ENCODE data around the gene GUCA2A. TPM values are rescaled to one million over a fixed set of nuclear protein-coding genes. Genes with fewer than 3 reads are reported as not detected.
A peak's percentile ranks its signal among the peaks of the same experiment; 100 is the strongest.

Gene GUCA2A
- total RNA-seq, 1 donor from 2014 or later, result not detected

GRCh38 chr1:42168391-42168670 is 3.8 kb upstream of the GUCA2A start:
- Mint-ChIP-seq H3K9me3 (ENCODE audit: unreplicated experiment) (no peaks in the 10 kb centered on the region), H3K27me3 (ENCODE audit: low read depth, unreplicated experiment) (no peaks in the 10 kb centered on the region), H3K4me1 (ENCODE audit: low read depth, unreplicated experiment) (peaks cover 34% of the 10 kb centered on the region), H3K27ac (ENCODE audit: unreplicated experiment) (no peak overlapping the region), H3K36me3 (ENCODE audit: low read depth, unreplicated experiment) (peaks cover 4% of the 10 kb centered on the region), H3K4me3 (ENCODE audit: unreplicated experiment) (no peak overlapping the region)
- TF ChIP-seq EZH2 (IDR thresholded peaks at IDR 0.05; ENCODE audit: insufficient read depth, low read length) (no peak), CTCF (IDR thresholded peaks at IDR 0.05; ENCODE audit: insufficient read depth, low read depth, low read length) (no peak)
- Histone ChIP-seq H3K9ac (ENCODE audit: low read length) (no peak overlapping the region), H3K27ac (ENCODE audit: low read depth, low read length) (no peak overlapping the region), H3K36me3 (ENCODE audit: insufficient read depth, low read length) (no peaks in the 10 kb centered on the region), H3K4me3 (ENCODE audit: insufficient read depth, low read depth, low read length) (no peak overlapping the region), H3K79me2 (ENCODE audit: insufficient read depth, low read length) (no peaks in the 10 kb centered on the region), H2AFZ (ENCODE audit: low read depth, low read length) (no peak overlapping the region), H3K4me1 (ENCODE audit: insufficient read depth, low read length) (peaks cover 5% of the 10 kb centered on the region), H3K9me3 (ENCODE audit: insufficient read depth, low read depth, low read length) (no peaks in the 10 kb centered on the region), H3K4me2 (ENCODE audit: low read length) (no peak overlapping the region), H4K20me1 (ENCODE audit: insufficient read depth, low read length) (peaks cover 5% of the 10 kb centered on the region), H3K27me3 (ENCODE audit: insufficient read depth, low read length) (no peaks in the 10 kb centered on the region)
- no peak for FAIRE-seq
- DNase-seq (ENCODE audit: low read depth), result no peak

GRCh38 chr1:42167611-42168390 is 3.3 kb upstream of the GUCA2A start:
- no peak overlapping the region for H3K27ac Mint-ChIP-seq (ENCODE audit: unreplicated experiment)
- H3K4me1 Mint-ChIP-seq (ENCODE audit: low read depth, unreplicated experiment), result peaks cover 34% of the 10 kb centered on the region
- Histone ChIP-seq H3K27me3 (ENCODE audit: insufficient read depth, low read length) (no peaks in the 10 kb centered on the region), H3K9me3 (ENCODE audit: insufficient read depth, low read depth, low read length) (no peaks in the 10 kb centered on the region), H4K20me1 (ENCODE audit: insufficient read depth, low read length) (peaks cover under 1% of the 10 kb centered on the region), H3K27ac (ENCODE audit: low read depth, low read length) (no peak overlapping the region), H3K4me2 (ENCODE audit: low read length) (no peak overlapping the region), H2AFZ (ENCODE audit: low read depth, low read length) (no peak overlapping the region), H3K9ac (ENCODE audit: low read length) (no peak overlapping the region), H3K36me3 (ENCODE audit: insufficient read depth, low read length) (no peaks in the 10 kb centered on the region), H3K4me3 (ENCODE audit: insufficient read depth, low read depth, low read length) (no peak overlapping the region), H3K4me1 (ENCODE audit: insufficient read depth, low read length) (peaks cover 5% of the 10 kb centered on the region), H3K79me2 (ENCODE audit: insufficient read depth, low read length) (no peaks in the 10 kb centered on the region)
- H3K36me3 Mint-ChIP-seq (ENCODE audit: low read depth, unreplicated experiment), result peaks cover 4% of the 10 kb centered on the region
- H3K9me3 Mint-ChIP-seq (ENCODE audit: unreplicated experiment), result no peaks in the 10 kb centered on the region
- no peak for DNase-seq (ENCODE audit: low read depth)
- FAIRE-seq, result no peak
- H3K27me3 Mint-ChIP-seq (ENCODE audit: low read depth, unreplicated experiment), result no peaks in the 10 kb centered on the region
- no peak for TF ChIP-seq CTCF (IDR thresholded peaks at IDR 0.05; ENCODE audit: insufficient read depth, low read depth, low read length)
- no peak for TF ChIP-seq EZH2 (IDR thresholded peaks at IDR 0.05; ENCODE audit: insufficient read depth, low read length)
- no peak overlapping the region for H3K4me3 Mint-ChIP-seq (ENCODE audit: unreplicated experiment)

- no peak overlapping the region for H3K4me3 ChIP-seq (ENCODE audit: insufficient read depth, low read depth, low read length)
- no peak for FAIRE-seq
- peaks cover 5% of the 10 kb centered on the region for H3K4me1 ChIP-seq (ENCODE audit: insufficient read depth, low read length)
- no peak overlapping the region for H3K4me3 Mint-ChIP-seq (ENCODE audit: unreplicated experiment)
- no peak overlapping the region for H3K27ac ChIP-seq (ENCODE audit: low read depth, low read length)
- peaks cover 6% of the 10 kb centered on the region for H3K27me3 Mint-ChIP-seq (ENCODE audit: low read depth, unreplicated experiment)
- H3K9me3 Mint-ChIP-seq (ENCODE audit: unreplicated experiment), result peaks cover 11% of the 10 kb centered on the region
- no peak overlapping the region for H3K4me2 ChIP-seq (ENCODE audit: low read length)
- H3K36me3 Mint-ChIP-seq (ENCODE audit: low read depth, unreplicated experiment), result no peaks in the 10 kb centered on the region
- peaks cover 25% of the 10 kb centered on the region for H3K4me1 Mint-ChIP-seq (ENCODE audit: low read depth, unreplicated experiment)
- peak overlapping the region; percentile 15 for H3K27ac Mint-ChIP-seq (ENCODE audit: unreplicated experiment)
- H4K20me1 ChIP-seq (ENCODE audit: insufficient read depth, low read length), result no peaks in the 10 kb centered on the region
- no peak overlapping the region for H3K9ac ChIP-seq (ENCODE audit: low read length)
- H3K9me3 ChIP-seq (ENCODE audit: insufficient read depth, low read depth, low read length), result peaks cover 4% of the 10 kb centered on the region
- no peaks in the 10 kb centered on the region for H3K36me3 ChIP-seq (ENCODE audit: insufficient read depth, low read length)
- H3K27me3 ChIP-seq (ENCODE audit: insufficient read depth, low read length), result no peaks in the 10 kb centered on the region
- TF ChIP-seq EZH2 (IDR thresholded peaks at IDR 0.05; ENCODE audit: insufficient read depth, low read length) (no peak), CTCF (IDR thresholded peaks at IDR 0.05; ENCODE audit: insufficient read depth, low read depth, low read length) (no peak)
- DNase-seq (ENCODE audit: low read depth), result peak; percentile 38
- no peaks in the 10 kb centered on the region for H3K79me2 ChIP-seq (ENCODE audit: insufficient read depth, low read length)
- no peak overlapping the region for H2AFZ ChIP-seq (ENCODE audit: low read depth, low read length)
These were observed 1.1 kb upstream of the GUCA2A start for GRCh38 chr1:42165511-42166210.

Data from astrocyte (in vitro differentiated cells and primary cell).